ENCODE results near the gene RCHY1.

GRCh38 chr4:75544870-75545269, 30.7 kb upstream of the RCHY1 start:
- TF ChIP-seq CTCF (IDR thresholded peaks at IDR 0.05; ENCODE audit: insufficient read depth, low read depth, low read length) (no peak), EZH2 (IDR thresholded peaks at IDR 0.05; ENCODE audit: insufficient read depth, low read length) (no peak)
